ENCODE data around the gene BTBD9.

- TF ChIP-seq CTCF (IDR thresholded peaks at IDR 0.05) (no peak), POLR2A (IDR thresholded peaks at IDR 0.05) (no peak)
Measured at GRCh38 chr6:38686270-38687042, 46.7 kb upstream of the BTBD9 start.
